ENCODE measurements around the gene WBP2. TPM values are rescaled to one million over a fixed set of nuclear protein-coding genes. Genes with fewer than 3 reads are reported as not detected.

WBP2 gene
- total RNA-seq, 1 donor from 2014 or later, result 65.5 TPM

DNA sequence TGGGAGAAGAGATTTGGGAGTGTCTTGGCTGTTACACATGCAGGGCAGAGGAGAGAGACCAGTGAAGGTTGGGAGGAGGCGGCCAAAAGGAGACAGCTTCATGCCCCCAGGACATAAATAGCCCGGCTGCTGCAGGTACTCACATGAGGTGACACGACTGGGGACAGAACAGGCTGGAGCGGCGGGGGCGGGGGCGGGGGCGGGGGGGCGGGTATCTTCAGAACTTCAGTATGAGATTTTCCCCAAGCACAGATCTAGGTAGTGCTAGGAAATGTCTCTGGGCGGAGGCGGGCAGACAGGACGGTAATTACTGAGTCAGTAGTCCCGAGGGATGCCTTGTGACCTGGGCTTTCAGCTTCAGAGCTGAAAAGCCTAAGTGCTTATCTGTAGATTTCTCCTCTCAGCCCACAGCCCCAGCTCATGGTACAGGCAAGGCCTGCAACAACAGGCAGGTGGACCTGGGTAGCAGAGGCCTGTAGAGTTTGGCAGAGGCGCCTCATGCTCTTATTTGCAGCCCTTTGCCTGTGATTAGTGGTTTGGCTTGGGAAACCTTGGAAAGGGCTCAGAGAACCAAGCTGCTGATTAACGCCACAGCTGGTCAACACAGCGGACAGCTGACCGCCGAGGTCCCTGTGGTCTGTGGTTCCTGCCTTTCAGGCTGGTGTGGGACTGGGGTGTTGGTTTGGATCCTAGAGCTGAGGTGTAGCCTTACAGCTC, 46.1 kb downstream of the WBP2 start:
- peak; percentile 15 for DNase-seq (ENCODE audit: low read depth)
- TF ChIP-seq CTCF (conservative IDR thresholded peaks at IDR 0.05; ENCODE audit: low read depth, low read length), result no peak

GRCh38 chr17:75808549-75808904, 46.6 kb downstream of the WBP2 start:
- H3K4me3 ChIP-seq (ENCODE audit: low read depth, low read length), result no peak overlapping the region
- no peak for DNase-seq (ENCODE audit: low read depth)
- no peak for TF ChIP-seq CTCF (conservative IDR thresholded peaks at IDR 0.05; ENCODE audit: low read depth, low read length)

More for the DNA sequence above, 46.1 kb downstream of the WBP2 start:
- H3K4me3 ChIP-seq (ENCODE audit: low read depth, low read length), result no peak overlapping the region

DNA sequence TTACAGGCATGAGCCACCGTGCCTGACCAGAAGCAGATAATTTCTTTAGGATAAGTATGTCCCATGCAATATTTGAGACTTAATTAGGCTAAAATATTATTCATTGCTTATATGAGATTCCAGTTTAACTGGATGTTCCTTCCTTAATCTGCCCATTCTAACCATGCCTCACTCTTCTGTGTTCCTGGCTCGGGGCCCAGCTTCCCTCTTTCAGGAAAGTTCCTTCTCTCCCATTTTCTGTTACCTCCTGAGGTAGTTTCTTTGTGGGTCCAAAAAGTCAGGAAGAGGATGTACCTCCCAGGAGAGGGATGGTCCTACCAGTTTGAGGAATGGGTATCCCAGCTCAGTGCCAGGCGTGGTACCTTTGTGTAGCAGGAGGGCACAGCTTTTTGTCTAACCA, 47.3 kb downstream of the WBP2 start:
- DNase-seq (ENCODE audit: low read depth), result no peak
- H3K4me3 ChIP-seq (ENCODE audit: low read depth, low read length), result no peak overlapping the region
- TF ChIP-seq CTCF (conservative IDR thresholded peaks at IDR 0.05; ENCODE audit: low read depth, low read length), result no peak

DNA sequence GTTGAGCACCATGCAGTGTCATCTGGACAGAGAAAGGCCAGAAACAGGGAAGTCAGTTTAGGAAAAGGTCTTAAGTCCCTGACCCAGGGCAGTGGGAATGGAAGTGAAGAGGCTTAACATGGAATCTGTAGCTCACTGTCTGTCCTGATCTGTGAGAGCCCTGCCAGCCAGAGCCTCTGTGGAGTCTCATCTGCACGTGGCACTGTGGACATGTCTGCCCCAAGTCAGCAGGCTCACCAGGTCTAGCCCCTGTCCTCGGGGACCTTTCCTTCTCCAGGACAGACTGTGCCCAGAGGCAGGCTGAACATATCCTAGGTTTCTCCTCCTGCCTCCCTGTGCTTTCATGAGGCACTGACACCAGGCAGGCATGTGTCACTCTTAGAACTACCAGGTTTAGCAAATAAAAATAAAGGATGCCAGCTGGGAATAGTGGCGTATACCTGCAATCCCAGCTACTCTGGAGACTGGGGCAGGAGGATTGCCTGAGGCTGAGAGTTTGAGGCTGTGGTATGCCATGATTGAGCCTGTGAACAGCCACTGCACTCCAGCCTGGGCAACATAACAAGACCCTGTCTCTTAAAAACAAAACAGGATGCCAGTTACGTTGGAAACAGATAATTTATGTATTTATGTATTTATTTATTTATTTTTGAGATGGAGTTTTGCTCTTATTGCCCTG, 48.2 kb downstream of the WBP2 start:
- DNase-seq (ENCODE audit: low read depth), result no peak
- no peak for TF ChIP-seq CTCF (conservative IDR thresholded peaks at IDR 0.05; ENCODE audit: low read depth, low read length)
- no peak overlapping the region for H3K4me3 ChIP-seq (ENCODE audit: low read depth, low read length)

- H3K4me3 ChIP-seq (ENCODE audit: low read depth, low read length), result no peak overlapping the region
- no peak for DNase-seq (ENCODE audit: low read depth)
- TF ChIP-seq CTCF (conservative IDR thresholded peaks at IDR 0.05; ENCODE audit: low read depth, low read length), result no peak
Observed at GRCh38 chr17:75803883-75804282, 51.3 kb downstream of the WBP2 start.

DNA sequence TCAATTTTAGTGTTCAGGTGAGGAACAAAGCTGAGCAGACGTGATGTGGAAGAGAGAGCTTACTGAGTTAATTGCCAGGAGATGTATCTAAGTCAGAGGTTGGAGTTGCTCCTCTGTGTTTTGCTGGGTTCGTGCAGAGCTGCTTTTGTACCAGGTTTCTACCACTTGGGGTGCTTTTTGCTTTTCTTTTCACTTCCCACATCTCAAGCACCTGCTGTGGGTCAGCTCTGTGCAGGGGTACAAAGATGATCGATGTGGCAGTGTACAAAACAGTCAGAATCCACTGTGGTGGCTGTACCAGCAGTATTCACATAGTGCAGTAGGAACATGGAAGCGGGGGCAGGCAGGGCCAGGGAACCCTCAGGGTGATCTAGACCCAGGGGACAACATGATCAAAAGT, 55.7 kb downstream of the WBP2 start:
- no peak for DNase-seq (ENCODE audit: low read depth)
- TF ChIP-seq CTCF (conservative IDR thresholded peaks at IDR 0.05; ENCODE audit: low read depth, low read length), result no peak
- H3K4me3 ChIP-seq (ENCODE audit: low read depth, low read length), result no peak overlapping the region
